Panc1 (cell line): Measurements from ENCODE around the gene KMT5B.

Experiments used
- POLR2AphosphoS5 ChIP-seq: IDR thresholded peaks from 2 replicates; pipeline ENCODE4 v1.6.1; 2012; ENCODE audit warnings: mild to moderate bottlenecking, low read depth, low read length, moderate library complexity
- SIN3A ChIP-seq: IDR thresholded peaks from 2 replicates; pipeline ENCODE4 v1.6.1; 2012; ENCODE audit warnings: low read depth, mild to moderate bottlenecking, low read length, moderate library complexity, borderline replicate concordance; ENCODE audit not compliant: insufficient read depth
- TCF7L2 ChIP-seq: IDR thresholded peaks from 2 replicates; pipeline ENCODE4 v1.6.1; 2011; ENCODE audit warnings: mild to moderate bottlenecking, low read depth, low read length, inconsistent platforms
- TF ChIP-seq, protein P1 (sequence below), 2 experiments: IDR thresholded peaks; 2 replicates each; pipeline ENCODE4 v1.6.1; 2011 to 2012; ENCODE audit warnings: low read depth in 2 of 2, control low read depth in 1 of 2, low read length in 1 of 2, mild to moderate bottlenecking in 1 of 2, moderate library complexity in 1 of 2; ENCODE audit not compliant: insufficient read depth in 1 of 2
- TF ChIP-seq, protein P2 (sequence below): fragments of 450-650 bp; IDR thresholded peaks from 2 replicates; pipeline ENCODE4 v1.5.1; 2017; ENCODE audit warnings: mild to moderate bottlenecking

DNA sequence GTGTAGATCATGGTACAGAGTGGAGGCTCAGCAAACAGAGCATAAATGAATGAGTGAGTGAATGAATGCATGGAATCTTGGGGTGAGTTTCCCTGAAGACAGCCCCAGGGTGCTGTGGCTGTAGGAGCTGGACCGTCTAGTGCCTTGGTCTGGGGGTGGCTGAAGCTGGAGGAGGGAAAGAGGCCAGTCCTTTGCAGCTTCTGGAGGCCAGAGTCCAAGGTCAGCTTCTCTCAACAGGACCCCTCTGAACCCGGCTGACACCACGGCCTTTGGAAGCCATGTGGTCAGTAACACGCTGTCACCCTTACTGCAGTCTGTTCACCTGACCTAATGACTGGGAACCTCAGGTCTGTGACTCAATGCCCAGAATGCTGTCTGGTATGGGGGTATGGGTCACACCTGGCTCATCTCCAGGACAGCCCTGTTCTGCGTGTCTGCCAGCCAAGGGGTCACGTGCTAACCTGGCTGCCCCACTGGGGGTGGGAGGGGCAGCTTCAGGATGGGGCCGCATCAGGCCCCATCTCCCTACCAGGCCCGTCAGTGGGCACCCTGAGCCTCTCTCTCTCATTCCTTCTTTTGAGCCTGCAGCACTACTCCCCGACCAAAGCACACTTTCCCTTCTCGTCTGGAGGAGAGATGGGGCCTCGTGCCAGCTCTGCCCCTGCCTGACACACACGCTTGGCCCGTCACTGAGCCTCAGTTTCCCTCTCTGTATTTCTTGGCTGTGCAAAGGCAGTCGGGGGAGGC lies 67.8 kb downstream of the KMT5B start:
- TF ChIP-seq POLR2AphosphoS5 (no peak), SIN3A (no peak), TCF7L2 (0 out of 2 replicates have a peak, but pooled peaks have one; percentile 24)
- TF ChIP-seq, protein P1, sequence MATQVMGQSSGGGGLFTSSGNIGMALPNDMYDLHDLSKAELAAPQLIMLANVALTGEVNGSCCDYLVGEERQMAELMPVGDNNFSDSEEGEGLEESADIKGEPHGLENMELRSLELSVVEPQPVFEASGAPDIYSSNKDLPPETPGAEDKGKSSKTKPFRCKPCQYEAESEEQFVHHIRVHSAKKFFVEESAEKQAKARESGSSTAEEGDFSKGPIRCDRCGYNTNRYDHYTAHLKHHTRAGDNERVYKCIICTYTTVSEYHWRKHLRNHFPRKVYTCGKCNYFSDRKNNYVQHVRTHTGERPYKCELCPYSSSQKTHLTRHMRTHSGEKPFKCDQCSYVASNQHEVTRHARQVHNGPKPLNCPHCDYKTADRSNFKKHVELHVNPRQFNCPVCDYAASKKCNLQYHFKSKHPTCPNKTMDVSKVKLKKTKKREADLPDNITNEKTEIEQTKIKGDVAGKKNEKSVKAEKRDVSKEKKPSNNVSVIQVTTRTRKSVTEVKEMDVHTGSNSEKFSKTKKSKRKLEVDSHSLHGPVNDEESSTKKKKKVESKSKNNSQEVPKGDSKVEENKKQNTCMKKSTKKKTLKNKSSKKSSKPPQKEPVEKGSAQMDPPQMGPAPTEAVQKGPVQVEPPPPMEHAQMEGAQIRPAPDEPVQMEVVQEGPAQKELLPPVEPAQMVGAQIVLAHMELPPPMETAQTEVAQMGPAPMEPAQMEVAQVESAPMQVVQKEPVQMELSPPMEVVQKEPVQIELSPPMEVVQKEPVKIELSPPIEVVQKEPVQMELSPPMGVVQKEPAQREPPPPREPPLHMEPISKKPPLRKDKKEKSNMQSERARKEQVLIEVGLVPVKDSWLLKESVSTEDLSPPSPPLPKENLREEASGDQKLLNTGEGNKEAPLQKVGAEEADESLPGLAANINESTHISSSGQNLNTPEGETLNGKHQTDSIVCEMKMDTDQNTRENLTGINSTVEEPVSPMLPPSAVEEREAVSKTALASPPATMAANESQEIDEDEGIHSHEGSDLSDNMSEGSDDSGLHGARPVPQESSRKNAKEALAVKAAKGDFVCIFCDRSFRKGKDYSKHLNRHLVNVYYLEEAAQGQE (IDR thresholded peaks at IDR 0.05; ENCODE audit: insufficient read depth in 1 of 2, low read depth in 2 of 2, low read length in 1 of 2) = no peak
- TF ChIP-seq, protein P2, sequence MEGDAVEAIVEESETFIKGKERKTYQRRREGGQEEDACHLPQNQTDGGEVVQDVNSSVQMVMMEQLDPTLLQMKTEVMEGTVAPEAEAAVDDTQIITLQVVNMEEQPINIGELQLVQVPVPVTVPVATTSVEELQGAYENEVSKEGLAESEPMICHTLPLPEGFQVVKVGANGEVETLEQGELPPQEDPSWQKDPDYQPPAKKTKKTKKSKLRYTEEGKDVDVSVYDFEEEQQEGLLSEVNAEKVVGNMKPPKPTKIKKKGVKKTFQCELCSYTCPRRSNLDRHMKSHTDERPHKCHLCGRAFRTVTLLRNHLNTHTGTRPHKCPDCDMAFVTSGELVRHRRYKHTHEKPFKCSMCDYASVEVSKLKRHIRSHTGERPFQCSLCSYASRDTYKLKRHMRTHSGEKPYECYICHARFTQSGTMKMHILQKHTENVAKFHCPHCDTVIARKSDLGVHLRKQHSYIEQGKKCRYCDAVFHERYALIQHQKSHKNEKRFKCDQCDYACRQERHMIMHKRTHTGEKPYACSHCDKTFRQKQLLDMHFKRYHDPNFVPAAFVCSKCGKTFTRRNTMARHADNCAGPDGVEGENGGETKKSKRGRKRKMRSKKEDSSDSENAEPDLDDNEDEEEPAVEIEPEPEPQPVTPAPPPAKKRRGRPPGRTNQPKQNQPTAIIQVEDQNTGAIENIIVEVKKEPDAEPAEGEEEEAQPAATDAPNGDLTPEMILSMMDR = no peak
